Measurements from ENCODE around the gene TDRD10.

GRCh38 chr1:154593390-154593789, 91.4 kb downstream of the TDRD10 start:
- TF ChIP-seq CTCF (IDR thresholded peaks at IDR 0.05), result no peak
- TF ChIP-seq POLR2A (IDR thresholded peaks at IDR 0.05), result no peak
- TF ChIP-seq POLR2AphosphoS5 (IDR thresholded peaks at IDR 0.05; ENCODE audit: insufficient read depth in 1 of 2, low read depth in 1 of 2), result no peak

All from vagina (tissue), 2 donors.